ENCODE results near the gene KIAA2012.

DNA sequence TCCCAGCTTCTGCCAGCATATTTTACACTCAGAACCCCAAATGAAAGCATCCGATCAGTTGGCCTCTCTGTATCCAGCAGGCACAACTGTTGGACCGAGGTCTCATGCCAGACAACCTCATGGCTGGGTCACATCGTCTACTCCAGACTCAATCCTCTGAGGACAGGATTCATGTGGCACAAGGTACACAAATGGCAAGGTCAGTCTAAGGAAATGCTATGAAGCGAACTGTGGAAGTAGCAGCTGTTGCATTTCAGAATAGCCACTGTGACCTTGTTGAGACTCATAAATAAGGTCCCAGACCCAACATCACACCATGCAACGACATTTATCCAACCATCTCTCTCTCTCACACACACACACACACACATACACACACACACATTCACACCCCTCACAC lies 46.5 kb upstream of the KIAA2012 start:
- TF ChIP-seq, protein P1, sequence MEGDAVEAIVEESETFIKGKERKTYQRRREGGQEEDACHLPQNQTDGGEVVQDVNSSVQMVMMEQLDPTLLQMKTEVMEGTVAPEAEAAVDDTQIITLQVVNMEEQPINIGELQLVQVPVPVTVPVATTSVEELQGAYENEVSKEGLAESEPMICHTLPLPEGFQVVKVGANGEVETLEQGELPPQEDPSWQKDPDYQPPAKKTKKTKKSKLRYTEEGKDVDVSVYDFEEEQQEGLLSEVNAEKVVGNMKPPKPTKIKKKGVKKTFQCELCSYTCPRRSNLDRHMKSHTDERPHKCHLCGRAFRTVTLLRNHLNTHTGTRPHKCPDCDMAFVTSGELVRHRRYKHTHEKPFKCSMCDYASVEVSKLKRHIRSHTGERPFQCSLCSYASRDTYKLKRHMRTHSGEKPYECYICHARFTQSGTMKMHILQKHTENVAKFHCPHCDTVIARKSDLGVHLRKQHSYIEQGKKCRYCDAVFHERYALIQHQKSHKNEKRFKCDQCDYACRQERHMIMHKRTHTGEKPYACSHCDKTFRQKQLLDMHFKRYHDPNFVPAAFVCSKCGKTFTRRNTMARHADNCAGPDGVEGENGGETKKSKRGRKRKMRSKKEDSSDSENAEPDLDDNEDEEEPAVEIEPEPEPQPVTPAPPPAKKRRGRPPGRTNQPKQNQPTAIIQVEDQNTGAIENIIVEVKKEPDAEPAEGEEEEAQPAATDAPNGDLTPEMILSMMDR (IDR thresholded peaks at IDR 0.05), result no peak
- TF ChIP-seq EZH2 (IDR thresholded peaks at IDR 0.05; ENCODE audit: borderline replicate concordance, insufficient read depth, low read depth, low read length, poor library complexity, severe bottlenecking), result no peak

Data from B cell (primary cell).